ENCODE measurements around the gene AP4M1.
"Not testable (repeated sequence)": the region's sequence is repeated elsewhere in the genome, so short reads cannot be mapped to it uniquely, and the experiment has no call there.

The AP4M1 gene

DNA sequence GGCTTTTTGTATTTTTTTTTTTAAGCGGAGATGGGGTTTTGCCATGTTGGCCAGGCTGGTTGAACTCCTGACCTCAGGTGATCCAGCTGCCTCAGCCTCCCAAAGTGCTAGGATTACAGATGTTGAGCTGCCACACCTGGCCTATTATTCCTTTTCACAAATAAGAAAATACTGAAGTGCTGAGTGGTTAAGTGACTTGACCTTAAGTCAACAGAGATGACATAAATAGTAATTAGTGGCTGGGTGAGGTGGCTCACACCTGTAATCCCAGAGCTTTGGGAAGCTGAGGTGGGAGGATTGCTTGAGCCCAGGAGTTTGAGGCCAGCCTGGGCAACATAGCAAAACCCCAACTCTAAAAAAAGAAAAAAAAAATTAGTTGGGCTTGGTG lies 28.8 kb downstream of the AP4M1 start:
- not testable (repeated sequence) for DNase-seq (ENCODE audit: low read depth in 2 of 2, low spot score in 1 of 2)

DNA sequence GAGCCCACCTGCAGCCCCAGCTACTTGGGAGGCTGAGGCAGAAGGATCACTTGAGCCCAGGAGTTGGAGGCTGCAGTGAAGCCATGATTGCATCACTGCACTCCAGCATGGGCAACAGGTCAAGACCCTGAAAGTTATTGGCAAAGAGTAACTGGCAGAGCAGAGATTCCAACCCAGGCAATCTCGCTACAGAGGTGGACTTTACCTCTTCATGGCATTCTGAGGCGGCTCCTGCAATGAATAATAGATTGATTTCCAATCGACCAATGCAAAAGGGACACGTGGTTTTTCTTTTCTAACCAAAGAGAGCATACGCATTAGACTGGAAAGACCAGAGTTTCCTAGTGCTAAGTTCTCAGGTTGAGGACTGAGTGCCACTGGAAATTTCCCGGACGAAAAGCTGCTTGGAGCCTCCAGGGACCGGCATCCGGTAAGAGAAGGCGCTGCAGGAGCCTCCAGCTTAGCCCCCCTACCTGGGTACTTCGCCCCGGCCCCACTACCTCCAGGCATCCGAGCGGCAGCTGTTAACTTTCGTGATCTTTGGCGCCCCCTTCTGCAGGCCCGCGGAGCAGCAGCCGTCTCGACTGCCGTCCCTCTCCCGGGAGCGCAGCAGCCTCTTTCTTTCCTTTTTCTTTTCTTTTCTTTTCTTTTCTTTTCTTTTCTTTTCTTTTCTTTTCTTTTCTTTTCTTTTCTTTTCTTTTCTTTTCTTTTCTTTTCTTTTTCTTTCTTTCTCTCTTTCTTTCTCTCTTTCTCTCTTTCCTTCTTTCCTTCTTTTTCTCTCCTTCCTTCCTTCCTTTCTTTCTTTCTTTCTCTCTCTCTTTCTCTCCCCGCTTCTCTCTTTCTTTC lies 29.4 kb downstream of the AP4M1 start:
- DNase-seq (ENCODE audit: low read depth in 2 of 2, low spot score in 1 of 2), result peak; percentile 59 to 69

DNA sequence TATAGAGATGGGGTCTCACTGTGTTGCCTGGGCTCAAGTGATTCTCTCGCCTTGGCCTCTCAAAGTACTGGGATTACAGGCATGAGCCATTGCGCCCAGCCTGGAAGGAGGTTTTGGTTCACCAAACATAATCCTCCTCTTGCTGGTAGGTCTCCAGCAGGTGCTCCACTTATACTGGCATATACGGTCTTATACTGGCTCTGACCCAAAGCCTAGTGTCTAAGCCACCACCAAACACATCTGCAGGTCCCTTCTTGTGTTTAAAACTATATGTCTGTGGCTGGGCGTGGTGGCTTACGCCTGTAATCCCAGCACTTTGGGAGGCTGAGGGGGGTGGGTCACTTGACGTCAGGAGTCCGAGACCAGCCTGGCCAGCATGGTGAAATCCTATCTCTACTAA lies 30.7 kb downstream of the AP4M1 start:
- no peak for DNase-seq (ENCODE audit: low read depth in 2 of 2, low spot score in 1 of 2)

DNA sequence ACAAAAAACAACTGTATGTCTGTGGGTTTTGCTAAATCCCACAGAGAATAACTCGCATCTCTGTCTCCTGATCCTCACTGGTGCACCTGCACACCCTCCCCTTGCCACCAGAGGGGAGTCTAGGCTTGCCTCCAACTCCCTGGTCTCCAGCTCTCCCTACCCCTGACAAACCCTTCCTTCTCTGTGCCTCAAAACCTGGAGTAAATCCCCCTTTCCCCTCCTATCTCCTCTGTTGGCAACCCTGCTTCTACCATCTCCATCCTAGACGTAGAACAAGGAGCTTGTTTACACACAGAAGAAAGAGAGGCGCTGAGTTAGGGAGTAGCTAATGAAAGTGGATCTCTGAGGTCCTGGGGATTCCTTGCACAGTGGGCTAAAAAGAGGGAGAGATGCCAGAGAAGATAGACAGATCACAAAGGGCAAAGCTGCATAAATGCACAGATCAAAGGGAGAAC lies 31.3 kb downstream of the AP4M1 start:
- DNase-seq (ENCODE audit: low read depth in 2 of 2, low spot score in 1 of 2), result peak in 1 of 2 donors; percentile 36

DNA sequence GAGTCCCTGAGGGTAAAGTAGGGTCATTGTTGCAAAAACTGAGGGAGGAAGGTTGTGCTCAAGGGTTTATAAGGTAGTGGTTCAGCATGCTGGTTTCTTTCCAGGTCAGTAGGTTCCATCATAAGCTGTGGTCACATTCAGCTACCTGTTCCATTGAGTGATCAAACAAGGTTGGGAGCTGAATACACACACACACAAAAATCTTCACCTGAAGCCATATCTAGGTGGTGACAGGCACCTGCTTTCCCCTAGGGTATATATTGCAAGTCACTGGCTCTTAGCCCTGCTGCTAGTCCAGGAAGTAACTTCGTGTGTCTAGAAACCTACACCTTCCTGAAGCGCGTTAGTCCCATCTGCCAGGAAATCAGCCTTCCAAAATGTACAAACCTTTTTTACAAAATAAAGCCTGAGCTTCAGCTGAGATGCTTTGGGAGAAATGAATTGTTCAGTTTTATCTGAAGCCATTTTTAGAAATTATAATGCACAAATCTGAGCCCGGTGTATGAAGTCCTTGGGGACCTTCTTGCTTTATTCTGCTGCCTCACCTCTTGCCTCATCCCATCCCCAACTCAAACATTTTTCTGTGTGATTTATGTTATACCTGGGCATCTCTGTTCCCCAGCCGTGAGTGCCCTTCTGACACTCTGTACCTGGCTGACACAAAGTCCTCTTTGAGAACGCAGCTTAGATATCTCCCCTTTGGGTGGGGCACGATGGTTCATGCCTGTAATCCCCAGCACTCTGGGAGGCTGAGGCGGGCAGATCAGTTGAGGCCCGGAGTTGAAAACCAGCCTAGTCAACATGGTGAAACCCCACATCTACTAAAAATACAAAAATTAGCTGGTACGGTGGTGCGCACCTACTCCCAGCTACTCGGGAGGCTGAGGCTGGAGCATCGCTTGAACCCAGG lies 36.7 kb downstream of the AP4M1 start:
- no peak for DNase-seq (ENCODE audit: low read depth in 2 of 2, low spot score in 1 of 2)

DNA sequence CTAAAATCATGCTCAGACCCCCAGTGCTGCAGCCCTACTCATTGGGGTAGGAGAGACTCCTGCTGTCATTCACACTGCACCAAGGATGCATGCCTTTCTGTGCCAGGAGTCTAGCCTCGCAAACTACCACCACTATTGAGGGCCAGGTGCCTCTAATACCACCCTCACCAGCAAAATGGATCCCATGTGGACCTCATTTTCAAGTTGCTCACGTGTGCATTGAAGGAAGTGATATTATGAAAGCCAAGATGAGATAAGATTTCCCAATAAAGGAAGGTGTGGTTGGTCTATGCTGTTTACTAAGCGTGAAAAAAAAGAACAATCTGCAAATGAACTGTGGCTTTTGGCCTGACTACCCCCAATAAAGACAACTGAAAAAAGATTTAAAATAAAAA lies 40.1 kb downstream of the AP4M1 start:
- no peak for DNase-seq (ENCODE audit: low read depth in 2 of 2, low spot score in 1 of 2)

DNA sequence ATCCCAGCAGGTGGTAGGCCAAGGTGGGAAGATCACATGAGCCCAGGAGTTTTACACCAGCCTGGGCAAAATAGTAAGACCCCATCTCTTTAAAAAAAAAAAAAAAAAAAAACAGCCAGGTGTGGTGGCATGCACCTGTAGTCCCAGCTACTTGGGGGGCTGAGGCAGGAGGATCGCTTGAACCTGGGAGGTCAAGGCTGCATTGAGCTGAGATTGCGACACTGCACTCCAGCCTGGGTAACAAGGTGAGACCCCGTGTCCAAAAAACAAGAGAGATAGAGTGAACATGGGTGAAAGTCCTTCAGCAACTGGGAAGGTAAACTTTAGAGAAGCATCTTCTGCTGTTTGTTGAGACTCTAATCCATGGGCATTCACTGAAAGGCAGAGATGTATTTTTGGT lies 41.0 kb downstream of the AP4M1 start:
- no peak for DNase-seq (ENCODE audit: low read depth in 2 of 2, low spot score in 1 of 2)

DNA sequence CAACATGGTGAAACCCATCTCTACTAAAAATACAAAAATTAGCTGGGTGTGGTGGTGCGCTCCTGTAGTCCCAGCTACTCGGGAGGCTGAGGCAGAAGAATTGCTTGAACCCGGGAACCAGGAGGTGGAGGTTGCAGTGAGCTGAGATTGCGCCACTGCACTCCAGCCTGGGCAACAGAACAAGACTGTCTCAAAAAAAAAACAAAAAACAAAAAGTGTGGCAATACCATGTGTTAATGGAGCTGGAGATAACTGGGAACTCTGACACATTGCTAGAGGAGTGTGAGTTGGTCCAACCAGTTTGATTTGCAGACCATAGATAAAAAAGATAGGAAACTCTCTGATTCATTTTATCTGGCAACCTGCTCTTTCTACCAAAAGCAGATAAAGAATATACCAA lies 44.9 kb downstream of the AP4M1 start:
- not testable (repeated sequence) for DNase-seq (ENCODE audit: low read depth in 2 of 2, low spot score in 1 of 2)

DNA sequence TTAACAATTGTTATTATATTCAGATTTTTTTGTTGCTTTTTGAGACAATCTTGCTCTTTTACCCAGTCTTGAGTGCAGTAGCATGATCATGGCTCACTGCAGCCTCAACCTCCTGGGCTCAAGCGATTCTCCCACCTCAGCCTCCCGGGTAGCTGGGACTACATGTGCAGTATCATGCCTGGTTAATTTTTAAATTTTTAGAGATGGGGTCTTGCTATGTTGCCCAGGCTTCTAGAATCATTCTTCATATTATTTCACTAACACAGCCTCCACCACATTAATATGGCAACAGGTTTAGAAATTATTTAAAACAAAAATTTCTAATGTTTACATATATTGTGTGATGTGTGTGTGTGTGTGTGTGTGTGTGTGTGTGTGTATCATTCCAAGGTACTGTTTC lies 45.8 kb downstream of the AP4M1 start:
- DNase-seq (ENCODE audit: low read depth in 2 of 2, low spot score in 1 of 2), result no peak

DNA sequence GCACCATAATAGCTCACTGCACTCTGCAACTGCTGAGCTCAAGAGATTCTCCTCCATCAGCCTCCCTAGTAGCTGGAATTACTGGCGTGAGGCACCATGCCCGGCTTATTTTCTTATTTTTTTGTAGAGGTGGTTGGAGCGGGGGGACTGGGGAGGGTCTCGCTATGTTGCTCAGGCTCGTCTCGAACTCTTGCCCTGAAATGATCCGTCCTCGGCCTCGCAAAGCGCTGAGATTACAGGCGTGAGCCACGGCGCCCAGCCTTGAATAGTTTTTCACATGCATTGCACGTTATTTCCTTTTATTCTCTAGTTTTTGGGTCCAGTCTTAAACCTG lies 46.7 kb downstream of the AP4M1 start:
- no peak for DNase-seq (ENCODE audit: low read depth in 2 of 2, low spot score in 1 of 2)

DNA sequence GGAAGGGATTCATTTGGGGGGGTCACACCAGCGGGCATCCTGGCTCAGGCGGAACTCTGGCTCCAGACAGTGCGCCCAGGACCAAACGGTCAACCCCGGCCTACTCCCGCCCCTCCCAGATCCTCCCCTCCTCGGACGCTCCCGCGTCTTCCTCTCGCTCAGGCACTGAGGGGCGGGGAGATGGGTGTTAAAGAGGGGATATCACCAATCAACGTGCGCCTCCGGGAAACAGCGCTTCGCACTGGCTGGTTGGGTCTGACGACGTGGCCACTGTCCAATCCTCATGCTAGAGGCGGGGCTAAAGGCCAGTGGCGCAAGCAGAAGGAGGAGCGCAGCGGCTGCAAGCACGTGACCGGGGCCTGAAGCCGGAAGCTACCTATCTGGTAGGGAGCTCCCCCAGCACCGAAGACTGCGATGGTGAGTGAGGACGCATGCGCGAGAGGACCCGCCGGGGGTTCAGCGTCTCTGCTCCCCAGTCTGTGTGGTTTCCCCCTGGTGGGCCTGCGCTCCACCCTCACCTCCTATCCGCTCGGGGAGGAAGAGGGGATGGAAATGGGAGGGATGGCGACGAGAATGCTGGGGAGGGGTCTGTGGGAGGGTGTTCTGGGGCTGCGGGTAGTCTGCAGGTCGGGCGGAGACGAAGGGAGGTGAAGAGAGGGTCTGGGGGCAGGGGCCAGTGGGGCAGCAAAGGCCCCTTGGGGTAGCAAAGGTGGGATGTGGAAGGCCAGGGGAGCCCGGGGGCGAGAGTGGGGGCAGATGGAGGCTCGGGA lies 47.3 kb downstream of the AP4M1 start, which contains the start of gene LAMTOR4:
TSS of gene LAMTOR4 (plus strand) at position 360 of the 770 bp plus-strand sequence. CDS start at position 415, 55 bp downstream.
- DNase-seq (ENCODE audit: low read depth in 2 of 2, low spot score in 1 of 2), result peak; percentile 91 to 98

DNA sequence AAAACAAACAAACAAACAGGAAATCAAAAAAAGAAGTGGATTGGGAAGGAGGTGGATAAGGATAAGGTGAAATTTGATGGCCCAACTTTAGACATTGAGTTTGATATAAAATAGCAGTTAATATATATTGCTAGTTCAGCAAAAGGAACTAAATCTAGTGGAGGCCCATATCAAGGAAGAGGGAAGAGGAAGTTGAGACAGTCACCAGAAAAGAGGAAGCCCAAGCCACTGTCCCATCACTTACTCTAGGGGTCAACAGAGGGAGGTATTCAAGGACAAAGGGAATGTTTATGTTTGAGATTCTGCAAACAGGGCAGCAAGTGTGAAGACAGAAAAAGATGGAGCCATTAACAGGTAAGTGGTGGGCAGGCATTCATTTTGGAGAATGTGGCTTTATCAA lies 51.0 kb downstream of the AP4M1 start:
- DNase-seq (ENCODE audit: low read depth in 2 of 2, low spot score in 1 of 2), result no peak

DNA sequence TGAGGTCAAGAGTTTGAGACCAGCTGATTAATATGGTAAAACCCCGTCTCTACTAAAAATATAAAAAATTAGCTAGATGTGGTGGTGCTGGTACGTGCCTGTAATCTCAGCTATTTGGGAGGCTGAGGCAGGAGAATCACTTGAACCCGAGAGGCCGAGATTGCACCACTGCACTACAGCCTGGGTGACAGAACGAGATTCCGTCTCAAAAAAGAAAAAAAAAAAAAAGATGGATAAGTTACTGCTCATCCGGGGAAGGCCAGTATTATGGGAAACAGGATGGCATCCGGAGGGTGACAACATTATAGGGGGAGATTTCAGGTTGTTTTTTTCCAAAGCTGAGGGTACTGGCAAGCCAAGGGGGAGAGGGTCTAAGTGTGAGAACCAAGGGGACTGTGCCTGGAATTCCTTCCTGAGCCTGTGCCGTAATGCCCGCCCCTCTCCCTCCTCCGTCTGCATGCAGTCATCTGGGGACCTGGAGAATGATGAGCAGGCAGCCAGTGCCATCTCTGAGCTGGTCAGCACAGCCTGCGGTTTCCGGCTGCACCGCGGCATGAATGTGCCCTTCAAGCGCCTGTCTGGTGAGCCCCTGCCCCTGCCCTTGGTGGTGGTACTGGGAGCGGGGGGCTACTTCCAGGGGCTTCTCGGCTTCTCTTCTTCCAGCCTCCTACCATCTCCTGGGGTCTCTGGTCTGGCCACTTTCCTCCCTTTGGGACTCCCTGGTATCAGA lies 51.7 kb downstream of the AP4M1 start:
- no peak for DNase-seq (ENCODE audit: low read depth in 2 of 2, low spot score in 1 of 2)

DNA sequence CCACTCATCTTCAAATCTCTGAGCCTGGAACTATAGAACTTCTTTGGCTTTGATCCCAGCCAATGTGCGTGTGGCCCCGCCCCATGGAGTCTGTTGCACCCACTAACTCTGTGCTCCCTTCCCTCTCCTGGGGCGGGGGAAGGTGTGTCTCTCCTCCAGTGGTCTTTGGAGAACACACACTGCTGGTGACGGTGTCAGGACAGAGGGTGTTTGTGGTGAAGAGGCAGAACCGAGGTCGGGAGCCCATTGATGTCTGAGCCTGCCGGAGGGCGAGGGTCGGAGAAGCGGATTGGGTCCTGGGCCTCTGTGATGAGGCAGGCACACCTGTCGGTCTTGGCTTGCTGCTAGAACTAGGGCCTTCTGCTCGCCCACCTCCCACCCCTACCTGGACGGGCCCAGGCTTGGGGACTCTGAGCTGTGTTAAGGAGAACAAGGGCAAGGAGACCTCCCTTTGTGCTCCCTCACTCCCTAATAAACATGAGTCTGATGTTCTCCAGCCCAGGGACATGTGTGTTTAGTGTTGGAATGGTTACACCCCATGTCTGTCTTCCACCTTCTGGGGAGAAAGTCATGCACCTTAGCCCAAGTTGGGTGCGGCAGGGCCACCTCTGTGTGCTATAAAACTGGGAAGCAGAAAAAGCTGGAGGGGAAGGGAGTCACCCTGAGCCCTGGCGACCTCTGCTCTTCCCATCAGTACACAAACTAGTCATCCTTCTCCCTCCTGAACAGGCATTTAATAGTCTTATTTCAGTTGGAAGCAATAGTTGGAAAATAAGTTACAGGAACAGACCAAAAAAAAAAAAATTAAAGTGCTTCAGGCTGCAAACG lies 52.5 kb downstream of the AP4M1 start:
- DNase-seq (ENCODE audit: low read depth in 2 of 2, low spot score in 1 of 2), result no peak

DNA sequence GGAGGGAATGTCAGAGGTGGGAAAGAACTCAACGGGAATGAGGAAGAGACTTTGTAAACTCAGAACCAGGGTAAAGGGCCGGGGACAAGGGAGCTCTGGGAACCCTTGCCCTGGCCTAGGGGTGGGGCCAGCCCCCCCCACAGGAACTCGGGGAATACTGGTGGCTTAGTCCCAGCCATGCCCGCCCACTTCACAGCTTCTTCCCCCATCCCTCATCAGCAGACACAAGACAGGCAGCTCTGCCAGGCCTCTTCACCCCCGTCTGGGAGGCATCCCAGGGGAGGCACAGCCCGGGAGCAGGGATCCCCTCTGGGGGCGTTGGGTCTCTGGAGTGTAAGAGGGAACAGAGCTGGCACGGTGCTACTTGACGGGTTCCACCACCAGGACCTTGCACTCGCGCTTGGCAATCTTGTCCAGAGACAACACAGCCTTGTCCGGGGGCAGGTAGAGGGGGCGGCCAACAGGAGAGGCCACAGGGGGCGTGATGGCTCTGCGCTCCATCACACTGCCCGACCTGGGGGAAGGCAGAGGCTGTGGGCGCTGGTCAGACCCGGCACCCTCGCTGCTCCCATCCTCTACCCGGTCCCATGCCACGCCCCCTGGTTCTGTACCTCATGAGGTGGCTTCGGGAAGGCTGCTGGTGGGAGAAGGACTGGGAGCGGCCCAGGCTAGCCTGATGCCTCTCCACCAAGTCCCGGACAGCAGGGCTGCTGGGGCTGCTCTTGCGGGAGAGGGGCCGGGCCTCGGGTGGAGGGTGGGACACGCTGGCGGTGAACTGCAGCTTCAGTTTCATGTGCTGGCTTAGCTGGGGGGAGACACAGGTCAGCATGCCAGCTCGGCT lies 53.4 kb downstream of the AP4M1 start:
- no peak for DNase-seq (ENCODE audit: low read depth in 2 of 2, low spot score in 1 of 2)

DNA sequence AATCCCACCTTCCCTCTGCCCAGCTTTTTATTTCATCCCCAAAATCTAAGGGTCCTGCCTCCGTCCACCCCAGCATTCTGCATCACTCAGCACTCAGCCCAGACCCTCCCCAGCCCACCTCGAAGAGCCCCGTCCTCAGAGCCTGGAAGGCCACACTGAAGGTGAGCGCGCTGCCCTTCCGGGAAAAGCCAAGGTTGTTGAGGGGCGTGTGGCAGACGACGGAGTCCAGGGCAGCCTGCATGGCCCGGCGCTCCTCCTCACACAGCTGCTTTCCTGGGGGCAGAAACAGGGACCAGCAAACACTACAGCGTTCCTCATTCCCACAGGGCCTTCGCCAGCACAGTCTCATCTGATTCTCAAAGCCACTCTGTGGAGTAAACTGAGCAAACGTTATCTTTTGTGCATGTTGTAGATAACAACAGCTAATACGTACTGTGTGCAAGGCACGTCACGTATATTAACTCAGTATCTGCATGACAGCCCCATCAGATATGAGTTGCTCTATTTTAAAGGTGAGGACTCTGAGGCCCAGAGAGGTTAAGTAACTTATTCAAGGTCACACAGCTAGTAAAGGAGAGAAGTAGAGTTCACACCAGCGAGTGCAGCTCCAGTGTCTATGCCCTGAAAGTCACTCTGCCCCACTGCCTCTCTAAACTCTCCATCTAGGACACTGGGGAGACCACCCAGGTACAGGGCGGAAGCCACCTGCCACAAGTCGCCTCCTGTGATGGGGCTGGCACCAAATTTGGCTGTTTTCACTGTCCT lies 54.3 kb downstream of the AP4M1 start:
- DNase-seq (ENCODE audit: low read depth in 2 of 2, low spot score in 1 of 2), result no peak

DNA sequence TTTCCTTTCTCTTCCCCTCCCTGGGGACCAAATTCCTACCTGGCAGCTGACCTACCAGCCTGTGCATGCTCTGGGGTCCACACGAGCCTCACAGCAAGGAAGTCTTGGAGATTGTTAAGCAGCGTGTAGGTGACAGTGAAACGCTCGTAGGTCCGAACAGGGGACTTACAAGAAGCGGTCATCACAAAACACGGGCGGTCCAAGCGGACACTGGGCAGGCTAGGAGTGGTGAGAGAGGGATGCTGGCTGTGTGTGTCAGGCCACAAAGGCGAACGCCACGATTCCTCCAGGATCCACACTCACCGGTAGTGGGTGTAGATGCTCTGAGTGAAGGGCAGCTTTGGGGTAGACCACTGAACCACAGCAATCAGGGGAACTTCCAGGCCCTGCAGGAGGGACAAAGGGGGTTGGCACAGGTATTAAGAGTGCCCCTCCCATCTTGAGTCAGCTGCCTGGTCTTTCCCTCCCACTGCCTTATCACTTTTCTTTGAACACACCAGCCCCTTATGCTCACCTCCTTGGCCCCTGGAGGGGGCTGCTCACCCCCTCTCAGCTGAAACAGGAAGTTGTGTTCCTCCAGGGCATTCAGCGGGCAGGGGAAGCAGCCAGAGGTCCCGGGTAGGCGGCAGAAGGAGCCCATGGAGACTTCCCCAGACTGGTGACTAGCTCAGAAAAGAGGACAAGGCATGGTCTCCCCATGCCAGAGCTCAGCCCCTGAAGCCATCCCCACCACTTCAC lies 55.1 kb downstream of the AP4M1 start:
- no peak for DNase-seq (ENCODE audit: low read depth in 2 of 2, low spot score in 1 of 2)

DNA sequence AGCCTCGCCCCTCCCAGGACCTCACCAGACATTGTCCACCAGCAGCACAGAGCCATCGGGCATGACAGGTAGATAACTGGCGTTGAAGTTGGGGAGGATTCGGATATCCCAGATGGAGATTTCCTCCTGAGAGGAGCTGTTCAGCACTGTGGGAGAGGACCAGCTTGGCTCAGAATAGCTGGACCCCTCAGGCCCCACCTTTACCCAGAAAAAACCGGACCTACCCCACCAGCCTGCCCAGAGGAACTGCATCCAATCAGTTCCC lies 55.6 kb downstream of the AP4M1 start:
- no peak for DNase-seq (ENCODE audit: low read depth in 2 of 2, low spot score in 1 of 2)
